ENCODE data around the gene YKT6.

Gene YKT6

DNA sequence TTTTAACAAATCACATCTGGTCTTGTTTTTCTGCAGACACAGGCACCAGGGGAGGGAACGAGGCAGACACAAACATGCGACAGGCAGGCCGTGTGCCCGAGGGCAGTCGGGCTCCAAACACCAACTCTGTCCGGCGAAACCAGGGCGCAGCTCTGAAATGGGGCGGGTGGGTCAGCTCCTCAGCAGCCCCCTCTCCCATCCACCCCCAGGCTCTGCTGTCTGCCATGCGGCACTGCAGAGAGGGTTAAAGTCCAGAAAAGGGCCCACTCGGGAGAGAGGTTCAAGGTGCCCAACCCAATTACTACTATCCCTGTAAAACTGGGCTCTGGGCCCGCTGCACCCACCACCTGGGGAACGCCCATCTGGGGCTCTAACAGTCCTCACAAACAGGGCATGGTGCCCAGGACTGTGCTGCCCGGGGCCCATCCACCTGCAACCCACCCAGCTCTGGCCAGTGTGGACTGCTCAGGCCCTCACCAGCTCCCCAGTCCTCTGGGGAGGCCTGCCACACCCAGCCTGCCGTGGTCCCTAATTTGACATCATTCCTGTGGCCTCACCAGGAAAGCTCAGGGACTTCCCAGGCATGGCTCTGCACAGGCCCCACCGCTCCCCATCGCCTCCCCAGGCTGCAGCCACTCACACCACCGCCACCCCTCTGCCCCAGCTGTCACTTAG is 18.7 kb downstream of the YKT6 start:
- no peak for DNase-seq

DNA sequence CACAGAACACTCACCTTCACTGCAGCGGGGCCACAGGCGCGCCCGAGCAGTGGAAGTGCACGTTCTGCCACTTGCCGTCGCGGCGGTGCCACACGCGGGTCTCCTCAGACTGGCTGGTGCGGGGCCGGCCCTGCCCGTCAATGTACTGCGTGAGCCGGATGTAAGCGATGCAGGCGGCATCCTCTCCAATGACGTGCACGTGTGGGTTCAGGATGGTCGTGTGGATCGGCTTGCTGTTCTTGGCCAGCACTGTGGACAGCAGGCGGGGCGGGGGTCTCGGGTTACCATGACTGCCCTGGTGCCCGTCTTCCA is 19.2 kb downstream of the YKT6 start:
- no peak for DNase-seq

DNA sequence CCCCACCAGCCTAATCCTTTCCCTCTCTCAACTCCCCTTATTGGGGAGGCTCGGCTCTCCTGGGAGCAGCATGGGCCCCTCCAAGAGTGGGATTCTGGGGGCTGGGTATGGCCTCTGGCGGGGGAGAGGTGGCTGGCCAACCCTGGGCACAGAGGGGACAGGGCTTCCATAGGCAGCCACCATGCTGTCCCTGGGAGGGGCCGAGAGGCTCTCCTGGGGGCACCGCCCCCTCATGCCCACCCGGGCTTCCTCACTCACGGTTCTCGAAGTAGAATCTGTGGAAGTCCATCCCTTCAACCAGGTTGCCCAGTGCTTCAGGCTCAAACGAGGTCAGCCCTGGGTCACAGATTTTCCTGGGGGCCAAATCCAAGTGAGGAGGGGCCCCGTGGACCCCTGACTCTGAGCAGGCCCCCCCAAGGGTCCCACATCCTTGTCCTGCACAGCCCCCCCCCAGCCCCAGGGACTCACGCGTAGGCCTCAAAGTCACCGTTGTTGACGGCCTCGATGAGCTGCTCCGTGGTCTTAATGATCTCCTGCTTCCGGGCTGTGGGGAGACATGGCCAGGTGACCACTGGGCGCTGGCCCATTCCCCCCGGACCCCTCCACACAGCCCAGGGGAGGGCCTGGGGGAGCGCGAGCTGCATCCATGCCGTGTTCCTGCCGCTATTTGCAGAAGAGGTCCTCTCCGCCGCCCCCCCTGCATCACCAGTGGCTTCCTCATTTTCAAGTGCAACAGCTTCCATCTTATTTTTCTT is 19.8 kb downstream of the YKT6 start:
- DNase-seq, result no peak

DNA sequence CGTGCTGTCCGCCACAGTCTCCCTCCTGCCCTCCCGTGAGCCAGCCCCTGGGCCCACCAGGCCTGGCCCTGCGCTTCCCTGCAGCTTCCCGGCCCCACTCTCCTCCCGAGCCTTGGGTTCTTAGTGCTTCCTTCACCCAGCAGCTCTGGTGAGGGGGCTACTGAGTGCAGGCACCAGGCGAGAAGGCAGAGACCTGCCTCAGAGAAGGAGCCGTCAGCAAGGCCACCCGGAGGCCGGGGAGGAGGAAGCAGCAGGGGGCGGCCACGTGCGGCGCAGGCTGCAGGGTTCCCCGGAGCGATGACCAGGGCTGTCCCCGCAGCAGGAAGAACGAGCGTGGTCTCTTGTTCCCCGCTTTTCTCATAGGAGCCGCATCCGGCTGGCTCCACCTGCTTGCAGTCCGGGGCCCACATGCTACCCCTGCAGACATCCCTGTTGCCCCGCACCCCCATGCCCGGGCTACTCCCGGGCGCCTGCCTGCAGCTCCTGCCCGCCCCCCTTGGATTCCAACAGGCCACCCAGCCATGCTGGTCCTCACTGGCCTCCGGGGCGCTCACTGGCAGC is 20.5 kb downstream of the YKT6 start:
- DNase-seq, result no peak

DNA sequence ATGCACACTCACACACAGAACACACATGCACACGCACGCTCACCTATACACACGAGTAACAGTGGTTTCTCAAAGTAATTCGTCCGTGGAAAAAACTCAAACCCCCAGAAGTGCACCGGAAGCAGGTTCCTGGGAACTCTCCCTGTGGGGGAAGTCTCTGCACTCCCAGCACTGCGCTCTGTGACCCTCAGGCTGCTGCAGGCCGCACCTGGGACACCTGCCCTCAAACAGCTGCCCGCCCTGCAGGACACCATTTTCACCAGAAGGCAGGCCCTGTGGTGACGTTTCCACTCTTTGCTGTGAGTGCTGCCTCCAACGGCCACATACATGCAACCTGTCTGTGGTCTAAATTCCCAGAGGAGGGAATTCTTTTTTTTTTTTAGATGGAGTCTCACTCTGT is 21.3 kb downstream of the YKT6 start:
- no peak for DNase-seq

DNA sequence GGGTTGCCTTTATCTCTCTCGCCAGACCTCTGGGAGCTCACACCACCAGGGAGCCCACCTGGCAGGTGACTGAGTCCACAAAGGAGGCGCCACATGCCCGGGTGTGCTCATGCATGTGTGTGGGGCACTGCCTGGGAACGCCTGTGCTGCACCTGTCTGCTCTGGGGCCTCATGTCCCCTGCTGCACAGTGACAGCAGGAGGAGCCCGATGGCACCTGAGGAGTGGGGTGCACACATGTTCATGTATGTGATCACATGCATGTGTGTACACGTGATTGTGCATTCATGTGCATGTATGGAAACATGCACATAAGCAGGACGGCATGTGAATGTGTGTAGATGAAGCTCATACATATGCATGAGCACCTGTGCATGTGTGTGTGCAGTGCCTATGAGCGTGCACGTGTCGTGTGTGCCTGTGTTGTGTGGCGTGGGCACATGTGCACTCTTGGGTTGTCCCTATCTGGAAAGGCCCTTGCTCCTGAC is 22.0 kb downstream of the YKT6 start:
- no peak for DNase-seq

DNA sequence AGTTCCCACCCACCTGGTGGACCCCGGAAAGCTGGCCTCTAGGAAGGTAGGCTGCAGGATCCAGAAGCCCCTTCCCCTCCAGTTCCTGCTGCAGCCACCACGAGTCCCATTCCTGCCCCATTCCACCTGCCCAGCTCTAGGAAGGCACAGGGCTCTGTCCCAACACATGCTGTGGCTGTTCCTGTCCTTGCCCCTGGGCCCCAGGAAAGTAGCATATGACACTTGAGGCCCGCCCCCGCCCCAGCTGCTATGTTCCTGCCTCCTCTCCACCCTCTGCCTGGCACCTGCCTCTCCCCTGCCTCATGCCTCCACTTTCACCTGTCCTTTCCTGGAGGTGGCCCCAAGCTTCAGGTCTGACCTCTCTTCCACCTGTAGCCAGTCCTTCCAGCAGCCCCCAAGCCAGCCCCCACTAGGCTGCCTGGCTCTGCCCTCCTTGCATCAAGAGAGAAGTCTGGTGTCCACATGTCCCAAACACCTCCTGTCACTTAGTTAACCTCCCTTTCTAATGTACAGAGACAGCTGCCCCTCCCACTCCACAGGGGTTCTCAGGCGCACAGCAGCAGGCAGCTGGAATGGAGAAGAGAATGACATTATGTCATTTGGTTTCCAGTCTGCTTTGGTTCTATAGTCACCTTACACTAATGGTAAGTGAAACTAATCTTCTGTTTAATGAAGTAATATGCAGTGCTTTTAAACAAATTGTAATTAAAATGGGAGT is 22.7 kb downstream of the YKT6 start:
- no peak for DNase-seq

DNA sequence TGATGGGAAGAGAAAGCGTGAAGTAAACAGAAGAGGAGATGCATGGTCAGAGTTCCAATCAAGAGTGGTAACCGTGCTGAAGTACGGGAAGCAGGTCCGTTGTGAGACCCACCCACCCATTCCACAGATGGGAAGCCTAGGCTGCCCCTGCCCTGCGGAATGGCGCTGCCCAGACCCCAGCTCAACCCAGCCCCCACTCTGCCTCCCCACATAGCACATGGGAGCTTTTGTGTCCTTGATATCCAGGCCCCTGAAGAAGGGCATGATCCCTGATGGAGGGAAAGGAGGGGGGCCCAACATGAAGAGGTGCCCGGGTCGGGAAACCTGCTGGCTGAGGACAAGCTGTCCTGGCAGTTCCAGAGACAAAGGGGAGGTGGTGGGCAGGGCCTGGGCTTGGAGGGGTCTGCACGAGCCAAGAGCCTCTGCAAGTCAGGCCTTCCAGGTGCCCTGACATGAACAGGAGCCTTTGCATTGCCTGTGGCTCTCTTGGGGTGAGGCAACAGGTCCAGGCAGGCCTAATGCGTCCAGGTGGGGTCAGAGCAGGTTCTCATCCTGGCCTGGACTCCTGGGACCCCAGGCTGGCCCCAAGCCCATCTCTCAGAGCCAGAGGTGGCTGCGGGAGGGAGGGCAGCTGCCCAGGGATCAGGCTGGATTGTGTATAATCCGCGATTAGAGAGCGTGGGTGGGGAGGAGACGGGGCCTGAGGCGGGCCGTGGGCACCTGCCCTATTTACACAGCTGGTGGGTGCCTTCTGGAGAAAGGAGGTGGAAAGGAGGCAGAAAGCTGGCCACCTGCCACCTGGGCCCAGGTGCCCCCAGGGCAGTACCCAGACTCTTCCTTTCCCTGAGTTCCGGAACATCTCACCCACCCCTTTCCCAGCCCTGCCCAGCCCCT is 23.5 kb downstream of the YKT6 start:
- DNase-seq, result no peak

DNA sequence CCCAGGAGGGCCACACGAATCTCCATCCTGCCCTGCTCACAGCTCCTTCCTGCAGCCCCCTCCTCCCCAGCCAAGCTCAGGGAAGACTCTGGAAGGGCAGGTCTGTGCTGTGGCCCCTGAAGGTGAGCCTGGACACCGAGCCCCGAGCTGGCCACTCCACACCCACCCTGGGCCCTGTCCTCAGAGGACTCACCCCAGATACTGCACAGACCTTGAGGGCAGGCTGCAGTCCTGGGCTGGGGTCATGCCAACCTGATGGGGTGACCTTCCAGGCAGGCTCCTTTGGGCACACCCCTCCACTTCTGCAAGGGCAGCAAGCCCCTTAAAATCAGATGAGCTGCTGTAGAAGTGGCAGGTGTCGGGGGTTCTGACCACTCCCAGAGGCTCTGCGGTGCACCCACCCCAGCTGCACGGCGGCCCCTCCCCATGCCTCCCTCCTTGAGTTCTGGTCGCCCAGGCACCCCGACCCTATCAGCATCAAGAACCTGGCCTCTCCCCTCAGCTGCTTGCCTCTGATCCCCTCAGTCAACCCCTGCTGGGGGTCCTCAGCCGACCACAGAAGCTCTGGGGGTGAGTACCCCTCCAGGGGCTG is 24.3 kb downstream of the YKT6 start:
- DNase-seq, result no peak

DNA sequence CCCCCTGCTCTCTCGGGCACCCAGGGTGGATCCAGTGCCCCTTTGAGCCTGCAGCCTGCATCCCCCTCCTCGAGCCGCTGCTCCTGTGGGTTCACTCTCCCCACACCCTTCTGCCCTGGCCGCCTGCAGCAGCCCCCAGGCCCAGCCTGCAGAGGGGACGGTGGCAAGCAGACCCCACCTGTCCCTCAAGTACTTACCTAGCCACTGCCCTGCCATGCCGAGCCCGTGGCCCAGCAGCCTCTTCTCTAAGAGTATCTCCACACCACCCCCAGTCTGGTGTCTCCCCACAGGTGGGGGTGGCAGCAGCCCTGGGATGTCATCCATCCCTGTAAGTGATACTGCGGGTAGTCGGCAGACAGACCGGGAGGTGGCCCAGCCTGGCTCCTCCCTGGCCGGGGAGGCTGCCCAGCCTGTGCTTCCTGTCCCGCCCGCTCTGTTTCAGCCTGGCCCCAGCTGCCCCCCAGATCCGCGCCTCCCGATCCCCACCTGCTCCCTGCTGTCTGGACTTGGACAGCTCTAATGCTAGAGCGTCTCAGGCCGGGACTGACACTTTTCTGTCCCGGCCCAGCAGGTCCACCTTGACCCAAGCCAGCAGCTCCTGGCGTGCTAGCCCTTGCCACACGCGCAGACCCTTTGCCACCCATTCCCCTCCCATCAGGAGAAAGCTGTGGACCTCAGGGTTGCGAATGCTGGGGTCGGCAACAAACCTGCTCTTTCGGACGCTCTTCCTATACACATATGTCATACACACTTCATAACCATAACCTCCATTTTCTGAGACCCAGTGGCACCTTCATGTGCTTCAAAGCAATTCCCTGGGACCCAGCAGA is 25.0 kb downstream of the YKT6 start:
- DNase-seq, result no peak

DNA sequence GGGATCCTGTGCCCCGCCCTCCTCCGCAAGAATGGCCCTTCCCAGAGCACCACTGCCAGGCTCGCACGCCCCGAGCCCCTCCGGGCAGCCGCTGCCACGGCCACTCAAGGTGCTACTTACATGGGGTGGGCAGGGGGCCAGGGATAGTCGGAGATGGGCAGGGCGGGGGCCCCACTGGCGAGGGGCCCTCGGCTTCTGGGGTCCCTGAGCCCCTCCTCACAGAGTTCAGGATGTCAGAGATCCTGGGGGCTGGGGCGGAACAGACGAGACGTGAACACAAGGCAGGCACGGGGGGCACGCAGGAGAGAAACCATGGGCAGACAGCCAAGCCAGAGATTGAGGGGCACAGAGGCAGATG is 25.6 kb downstream of the YKT6 start:
- no peak for DNase-seq

DNA sequence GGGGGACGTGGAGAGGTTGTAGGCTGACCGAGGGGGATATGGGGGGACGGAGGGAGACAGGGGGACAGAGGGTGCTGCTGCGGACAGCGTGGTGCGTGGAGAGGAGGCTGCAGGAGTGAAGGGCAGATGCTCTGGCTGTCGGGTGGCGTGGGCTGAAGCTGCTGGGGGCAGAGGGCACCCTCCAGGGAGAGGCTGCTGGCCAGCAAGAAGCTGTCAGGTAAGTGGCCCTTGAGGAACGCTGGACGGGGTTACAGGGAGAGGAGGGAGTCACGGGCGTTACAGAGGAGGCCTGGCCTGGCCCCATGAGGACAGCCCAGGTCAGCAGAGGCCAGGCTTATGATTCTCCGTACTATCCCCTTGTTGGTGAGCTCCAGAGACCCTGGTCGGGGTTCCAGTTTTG is 27.1 kb downstream of the YKT6 start:
- no peak for DNase-seq

DNA sequence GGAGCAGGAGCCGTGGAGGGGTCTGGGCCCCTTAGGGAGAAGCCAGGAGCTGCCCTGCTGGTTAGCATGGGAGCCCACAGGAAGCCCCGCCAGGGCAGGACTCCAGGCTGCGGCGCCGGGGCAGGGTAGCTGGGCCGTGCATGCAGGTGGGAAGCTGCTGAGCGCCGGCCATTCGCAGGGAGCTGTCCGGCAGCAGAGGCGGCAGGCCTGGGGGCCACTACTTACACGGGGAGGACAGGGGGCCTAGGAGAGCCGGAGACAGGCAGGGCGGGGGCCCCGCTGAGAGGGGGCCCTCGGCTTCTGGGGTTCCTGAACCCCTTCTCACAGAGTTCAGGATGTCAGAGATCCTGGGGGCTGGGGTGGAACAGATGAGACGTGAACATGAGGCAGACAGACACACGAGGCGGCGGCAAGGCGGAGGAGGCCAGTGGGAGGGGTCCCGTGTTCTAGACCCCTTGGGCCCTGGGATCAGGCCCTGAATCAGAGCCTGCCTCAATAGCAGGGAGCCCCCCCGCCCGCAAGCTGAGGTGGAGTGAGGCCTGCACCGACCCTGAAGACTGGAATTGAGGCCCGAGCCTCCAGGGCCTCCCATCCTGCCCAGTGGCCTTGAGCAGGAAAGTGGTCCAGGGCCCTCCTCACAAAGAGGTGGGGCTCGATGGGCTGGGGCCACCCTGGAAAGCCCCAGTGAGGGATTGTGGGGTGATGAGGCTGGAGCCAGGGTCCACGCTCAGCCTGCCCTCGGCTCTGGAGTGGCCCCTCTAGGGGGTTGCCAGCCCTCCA is 28.0 kb downstream of the YKT6 start:
- DNase-seq, result no peak

DNA sequence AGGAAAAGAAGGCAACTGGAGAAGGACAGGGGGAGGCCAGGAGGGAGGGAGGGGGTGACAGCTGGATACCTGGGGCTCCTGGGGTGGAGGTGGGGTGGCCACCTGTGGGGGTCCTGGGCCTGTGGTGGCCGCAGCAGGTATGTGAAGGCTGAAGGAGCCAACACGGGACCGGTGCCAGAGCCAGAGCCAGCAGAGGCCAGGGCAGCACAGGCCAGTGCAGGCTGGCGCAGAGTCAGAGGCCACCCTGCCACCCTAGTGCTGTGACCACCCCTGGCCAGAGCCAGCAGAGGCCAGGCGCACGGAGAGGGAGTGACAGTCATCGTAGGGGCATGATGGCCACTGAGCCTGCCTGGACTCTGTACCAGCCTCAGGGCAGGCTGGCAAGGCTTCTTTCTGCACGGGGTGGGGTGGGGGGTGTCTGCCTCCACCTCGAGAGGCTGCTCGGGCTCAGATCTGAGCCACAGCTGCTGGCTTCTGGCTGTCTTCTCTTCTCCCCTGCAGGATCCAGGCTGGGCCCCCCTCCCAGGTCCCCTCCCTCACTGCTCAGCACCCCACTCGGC is 28.8 kb downstream of the YKT6 start:
- no peak for DNase-seq

DNA sequence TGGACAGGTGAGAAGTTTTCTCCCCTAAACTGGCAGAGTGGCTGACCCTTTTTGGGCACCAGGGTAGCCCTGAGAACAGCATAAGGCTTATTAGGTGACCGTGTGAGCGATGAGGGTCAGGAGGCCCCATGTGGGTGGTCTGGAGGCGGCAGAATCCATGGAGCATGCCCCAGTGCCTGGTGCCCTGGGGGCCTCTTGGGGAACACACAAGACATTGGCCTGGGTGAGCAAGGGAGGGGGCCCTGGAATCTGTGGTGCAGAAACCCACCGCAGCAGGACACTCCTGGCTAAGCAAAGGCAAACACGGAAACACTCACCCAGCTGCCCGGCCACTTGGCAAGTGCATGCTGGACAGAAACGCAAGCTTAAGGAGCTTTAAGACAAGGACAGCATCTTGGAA is 29.5 kb downstream of the YKT6 start:
- DNase-seq, result no peak

DNA sequence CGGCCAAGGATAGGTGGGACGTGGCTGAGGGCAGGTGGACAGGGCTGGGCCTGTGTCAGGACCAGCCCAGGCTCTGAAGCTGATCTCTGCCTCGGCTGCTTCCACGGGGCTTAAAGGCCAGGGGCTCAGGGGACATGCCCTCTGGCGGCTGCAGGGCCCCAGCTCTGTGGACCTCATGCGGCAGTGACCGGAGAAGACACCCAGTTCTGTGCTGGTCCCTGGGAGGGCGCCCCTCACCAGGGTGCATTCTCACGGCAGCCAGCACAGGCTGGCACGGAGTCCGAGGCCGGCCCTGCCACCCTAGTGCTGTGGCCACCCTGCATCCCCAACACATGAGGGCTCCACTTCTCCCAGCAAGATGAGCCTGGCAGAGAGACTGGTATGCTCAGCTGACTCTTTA is 30.3 kb downstream of the YKT6 start:
- no peak for DNase-seq

DNA sequence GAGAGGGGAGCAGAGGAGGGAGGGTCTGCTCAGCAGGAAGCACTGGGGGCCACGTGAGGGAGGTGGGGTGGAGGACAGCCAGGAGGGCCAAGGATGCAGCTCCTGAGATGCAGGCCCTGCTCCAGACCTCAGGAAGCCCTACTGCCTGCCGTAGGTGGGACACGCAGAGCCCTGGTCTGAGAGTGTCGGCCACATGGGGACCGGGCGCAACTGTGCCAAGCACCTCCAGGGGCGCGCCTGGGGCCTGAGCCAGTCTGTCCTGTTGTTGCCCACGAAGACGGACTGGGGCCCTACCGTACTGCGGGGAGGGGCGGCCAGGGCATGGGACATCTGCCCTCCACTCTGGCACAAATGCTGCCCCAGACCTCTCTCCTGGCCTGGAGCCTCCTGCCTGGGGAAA is 31.6 kb downstream of the YKT6 start:
- DNase-seq, result no peak

DNA sequence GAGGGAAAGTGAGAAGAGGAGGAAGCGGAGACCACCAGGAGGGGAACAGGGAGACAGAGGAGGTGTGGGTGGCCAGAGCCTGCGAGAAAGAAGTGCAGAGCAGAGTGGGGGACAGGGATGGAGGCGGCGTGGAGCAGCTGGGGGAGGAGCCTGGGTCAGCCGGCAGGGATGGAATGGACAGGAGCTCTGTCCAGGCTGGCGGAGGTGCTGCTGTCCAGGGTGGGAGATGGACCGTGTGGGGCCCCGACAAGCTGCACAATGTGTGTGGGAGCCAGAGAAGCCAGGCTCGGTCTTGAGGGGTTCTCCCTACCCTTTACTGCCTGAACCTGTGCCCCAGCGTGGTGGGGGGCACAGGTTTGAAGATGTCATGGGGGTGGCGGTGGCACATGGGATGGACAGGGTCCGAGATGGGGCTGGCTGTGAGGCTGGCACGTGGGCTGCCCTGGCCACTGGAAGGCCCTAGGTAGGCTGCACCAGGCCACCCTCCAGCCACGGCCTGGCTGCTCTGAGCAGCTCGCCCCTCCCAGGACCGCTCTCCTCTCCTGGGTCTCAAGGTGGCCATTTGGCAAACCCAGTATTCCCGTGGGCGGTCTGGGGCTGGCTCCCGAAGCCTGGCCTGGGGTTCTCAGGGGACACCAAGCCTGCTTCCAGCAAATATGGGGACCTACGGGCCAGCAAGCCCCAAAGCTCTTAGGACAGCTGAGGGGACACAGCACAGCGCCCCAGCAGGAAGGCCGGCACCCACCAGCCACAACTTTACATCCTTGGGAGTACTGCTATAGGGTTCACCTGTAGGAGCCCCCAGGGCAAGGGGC is 32.3 kb downstream of the YKT6 start:
- no peak for DNase-seq

DNA sequence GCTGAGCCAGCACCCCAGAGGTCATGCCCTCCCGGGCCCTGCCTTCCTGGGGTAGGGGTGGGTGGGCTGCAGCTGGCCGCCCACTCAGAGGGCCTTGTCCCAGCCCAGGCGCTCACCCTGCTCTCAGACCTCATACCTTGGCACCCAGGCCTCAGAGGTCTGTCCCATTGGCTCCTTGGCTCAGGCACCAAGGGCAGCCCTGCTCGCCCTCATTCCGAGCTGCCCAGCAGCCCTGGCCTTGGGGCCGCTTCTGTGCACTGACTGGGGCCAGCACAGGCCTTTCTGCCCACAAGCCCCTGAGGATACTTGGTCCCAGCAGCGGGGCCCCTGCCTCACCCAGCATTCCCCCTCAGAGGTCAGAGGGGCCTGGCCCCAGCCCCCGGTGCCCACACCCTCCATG is 34.3 kb downstream of the YKT6 start:
- DNase-seq, result no peak

All from NCI-H1930 (cell line).